ENCODE results near the gene DAB2IP.
A peak's percentile ranks its signal among the peaks of the same experiment; 100 is the strongest.
"Not testable (repeated sequence)": the region's sequence is repeated elsewhere in the genome, so short reads cannot be mapped to it uniquely, and the experiment has no call there.

Gene DAB2IP

DNA sequence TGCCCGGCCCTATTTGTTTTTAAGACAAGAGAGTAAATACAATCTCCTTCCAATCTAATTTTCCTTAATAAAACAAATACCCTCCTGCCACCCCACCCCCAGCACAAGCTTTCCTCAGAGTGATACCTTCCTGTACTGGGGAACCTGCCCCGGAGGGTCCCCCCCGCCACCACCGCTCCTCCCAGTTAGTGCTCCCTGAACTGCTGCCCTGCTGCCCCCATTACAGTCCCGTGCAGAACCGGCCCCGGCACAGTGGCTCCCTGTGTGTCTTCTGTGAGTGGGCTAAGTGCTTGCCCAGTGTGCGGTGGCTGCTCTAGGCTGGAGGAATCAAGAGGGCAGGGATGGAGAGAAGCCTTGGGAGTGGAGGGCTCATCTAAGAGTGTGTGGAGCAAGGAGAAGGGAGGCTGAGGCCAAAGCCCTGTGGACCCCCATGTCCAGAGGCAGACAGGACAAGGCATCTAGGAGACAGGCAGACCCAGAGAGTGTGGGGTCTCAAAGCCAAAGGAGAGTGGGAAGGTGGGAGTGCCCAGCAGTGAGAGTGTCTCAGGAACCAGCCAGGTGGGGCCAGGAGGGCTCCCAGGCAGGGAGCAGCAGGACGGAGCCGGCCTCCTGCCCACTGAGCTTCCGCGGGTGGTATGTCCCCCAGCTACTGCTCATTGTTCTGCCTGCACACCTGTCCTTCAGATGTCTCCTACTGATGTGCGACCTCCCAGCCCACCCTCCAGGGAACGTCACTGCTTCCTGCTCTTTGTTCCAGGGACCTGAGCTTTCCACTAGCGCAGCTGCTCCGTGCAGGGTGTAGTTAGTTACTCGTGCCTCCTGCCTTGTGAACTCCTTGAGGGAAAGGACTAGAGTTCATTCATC lies 129.0 kb downstream of the DAB2IP start:
- peaks cover 11% of the 10 kb centered on the region for H3K4me1 Mint-ChIP-seq (ENCODE audit: low read depth)
- peaks cover 4% of the 10 kb centered on the region for H3K9me3 Mint-ChIP-seq (ENCODE audit: low read depth)
- H3K27me3 Mint-ChIP-seq = no peaks in the 10 kb centered on the region
- H3K36me3 Mint-ChIP-seq = peaks cover 2% of the 10 kb centered on the region
- no peak overlapping the region for H3K4me3 Mint-ChIP-seq
- H3K27ac Mint-ChIP-seq = no peak overlapping the region

DNA sequence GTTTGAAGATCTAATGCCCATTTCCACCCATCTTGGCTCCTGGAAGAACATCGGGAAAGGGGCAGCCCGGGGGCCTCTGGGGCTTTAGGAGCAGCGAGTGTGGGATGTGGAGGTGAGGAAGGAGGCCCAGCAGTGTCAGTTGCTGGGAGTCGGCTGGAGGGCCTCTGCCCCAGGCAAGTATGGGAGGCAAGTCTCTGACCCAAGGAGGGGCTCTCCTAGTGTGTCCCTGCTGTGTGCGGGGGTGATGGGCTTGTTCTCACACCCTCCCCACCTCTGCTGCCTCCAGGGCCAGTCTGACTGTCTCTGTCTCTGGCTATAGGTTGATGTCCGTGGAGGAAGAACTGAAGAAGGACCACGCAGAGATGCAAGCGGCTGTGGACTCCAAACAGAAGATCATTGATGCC lies 129.7 kb downstream of the DAB2IP start:
- Mint-ChIP-seq H3K36me3 (peaks cover 2% of the 10 kb centered on the region), H3K4me1 (ENCODE audit: low read depth) (peaks cover 11% of the 10 kb centered on the region), H3K9me3 (ENCODE audit: low read depth) (peaks cover 4% of the 10 kb centered on the region), H3K27me3 (no peaks in the 10 kb centered on the region), H3K27ac (no peak overlapping the region), H3K4me3 (no peak overlapping the region)

DNA sequence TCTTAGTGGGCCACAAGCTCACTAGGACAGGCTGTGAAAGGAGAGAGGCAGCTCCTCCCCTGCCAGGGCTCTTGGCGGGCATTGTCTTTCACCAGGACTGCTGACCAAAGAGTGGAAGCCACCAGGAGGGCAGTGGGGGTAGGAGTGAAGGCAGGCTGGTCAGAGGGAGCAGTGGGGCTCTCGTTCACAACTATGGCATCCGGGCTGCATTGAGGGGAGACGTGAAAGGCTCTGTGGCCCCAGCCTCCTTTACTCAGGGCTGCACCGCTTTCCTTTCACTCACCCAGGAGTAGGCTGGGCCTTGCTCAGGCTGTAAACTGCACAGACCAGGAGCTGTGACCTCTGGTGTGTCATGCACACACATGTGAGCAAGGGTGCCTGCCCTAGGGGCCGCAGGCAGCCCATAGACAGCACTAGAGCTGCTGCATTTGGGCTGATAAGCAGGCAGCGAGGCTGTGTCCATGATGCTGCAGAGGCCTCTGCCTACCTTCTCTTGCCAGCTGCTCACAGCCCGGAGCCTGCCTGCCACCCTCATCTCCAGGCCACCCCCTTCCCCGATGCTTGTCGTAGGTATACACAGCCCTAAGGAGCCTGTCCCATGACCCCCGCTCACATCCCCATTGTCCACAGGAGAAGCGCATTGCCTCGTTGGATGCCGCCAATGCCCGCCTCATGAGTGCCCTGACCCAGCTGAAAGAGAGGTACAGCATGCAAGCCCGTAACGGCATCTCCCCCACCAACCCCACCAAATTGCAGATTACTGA lies 130.4 kb downstream of the DAB2IP start:
- Mint-ChIP-seq H3K27me3 (no peaks in the 10 kb centered on the region), H3K4me1 (ENCODE audit: low read depth) (peaks cover 11% of the 10 kb centered on the region), H3K4me3 (no peak overlapping the region), H3K9me3 (ENCODE audit: low read depth) (peaks cover 4% of the 10 kb centered on the region), H3K36me3 (peaks cover 2% of the 10 kb centered on the region), H3K27ac (no peak overlapping the region)

DNA sequence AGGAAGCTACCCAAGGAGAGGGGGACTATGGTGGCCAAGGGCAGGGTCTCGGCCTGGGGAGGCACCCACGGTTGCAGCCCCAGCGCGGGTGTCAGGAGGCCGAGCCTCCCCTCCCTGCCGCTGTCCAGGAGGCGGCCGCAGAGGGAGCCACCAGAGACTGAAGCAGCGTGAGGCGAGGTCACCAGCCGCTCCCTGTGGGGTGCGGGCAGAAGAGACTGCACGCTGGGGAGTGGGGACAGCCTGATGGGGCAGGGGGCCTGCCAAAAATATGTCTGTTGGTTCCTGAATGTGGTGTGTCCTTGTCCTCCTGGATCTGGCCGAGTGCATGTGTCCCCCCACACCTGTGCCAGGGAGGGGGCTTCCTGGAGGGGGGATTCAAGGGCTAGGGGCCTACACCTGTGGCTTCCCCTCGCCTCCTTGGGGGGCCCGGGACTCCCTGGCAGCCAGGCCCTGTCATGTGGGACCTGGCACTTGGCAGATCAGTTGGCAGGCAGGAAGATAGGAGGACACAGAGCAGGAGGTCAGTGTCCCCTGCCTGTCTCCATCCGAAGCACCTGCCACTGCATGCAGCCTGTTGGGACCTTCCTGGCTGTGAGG lies 131.2 kb downstream of the DAB2IP start:
- peaks cover 4% of the 10 kb centered on the region for H3K9me3 Mint-ChIP-seq (ENCODE audit: low read depth)
- H3K36me3 Mint-ChIP-seq = peaks cover 2% of the 10 kb centered on the region
- no peak overlapping the region for H3K4me3 Mint-ChIP-seq
- no peak overlapping the region for H3K27ac Mint-ChIP-seq
- peaks cover 11% of the 10 kb centered on the region for H3K4me1 Mint-ChIP-seq (ENCODE audit: low read depth)
- H3K27me3 Mint-ChIP-seq = no peaks in the 10 kb centered on the region

DNA sequence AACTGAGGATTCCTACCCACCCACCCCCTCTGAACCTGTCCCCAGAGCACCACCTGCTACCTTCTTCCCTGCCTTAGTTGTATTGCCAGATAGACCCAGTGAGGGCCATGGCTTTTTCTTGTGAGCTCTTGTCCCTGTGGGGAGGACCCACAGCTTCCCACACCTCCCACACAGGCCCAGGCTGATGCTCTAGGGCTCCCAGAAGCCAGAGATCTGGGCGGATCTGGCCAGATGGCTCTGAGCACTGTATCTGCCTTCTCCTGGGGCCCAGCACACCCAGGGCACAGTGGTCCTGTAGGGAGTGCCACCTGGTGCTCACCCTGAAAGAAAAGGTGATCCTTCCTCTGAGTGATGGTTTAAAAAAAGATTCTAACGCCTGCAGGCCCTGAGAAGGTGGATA lies 131.7 kb downstream of the DAB2IP start:
- Mint-ChIP-seq H3K27ac (no peak overlapping the region), H3K36me3 (peaks cover 2% of the 10 kb centered on the region), H3K9me3 (ENCODE audit: low read depth) (peaks cover 4% of the 10 kb centered on the region), H3K27me3 (no peaks in the 10 kb centered on the region), H3K4me1 (ENCODE audit: low read depth) (peaks cover 11% of the 10 kb centered on the region), H3K4me3 (no peak overlapping the region)

DNA sequence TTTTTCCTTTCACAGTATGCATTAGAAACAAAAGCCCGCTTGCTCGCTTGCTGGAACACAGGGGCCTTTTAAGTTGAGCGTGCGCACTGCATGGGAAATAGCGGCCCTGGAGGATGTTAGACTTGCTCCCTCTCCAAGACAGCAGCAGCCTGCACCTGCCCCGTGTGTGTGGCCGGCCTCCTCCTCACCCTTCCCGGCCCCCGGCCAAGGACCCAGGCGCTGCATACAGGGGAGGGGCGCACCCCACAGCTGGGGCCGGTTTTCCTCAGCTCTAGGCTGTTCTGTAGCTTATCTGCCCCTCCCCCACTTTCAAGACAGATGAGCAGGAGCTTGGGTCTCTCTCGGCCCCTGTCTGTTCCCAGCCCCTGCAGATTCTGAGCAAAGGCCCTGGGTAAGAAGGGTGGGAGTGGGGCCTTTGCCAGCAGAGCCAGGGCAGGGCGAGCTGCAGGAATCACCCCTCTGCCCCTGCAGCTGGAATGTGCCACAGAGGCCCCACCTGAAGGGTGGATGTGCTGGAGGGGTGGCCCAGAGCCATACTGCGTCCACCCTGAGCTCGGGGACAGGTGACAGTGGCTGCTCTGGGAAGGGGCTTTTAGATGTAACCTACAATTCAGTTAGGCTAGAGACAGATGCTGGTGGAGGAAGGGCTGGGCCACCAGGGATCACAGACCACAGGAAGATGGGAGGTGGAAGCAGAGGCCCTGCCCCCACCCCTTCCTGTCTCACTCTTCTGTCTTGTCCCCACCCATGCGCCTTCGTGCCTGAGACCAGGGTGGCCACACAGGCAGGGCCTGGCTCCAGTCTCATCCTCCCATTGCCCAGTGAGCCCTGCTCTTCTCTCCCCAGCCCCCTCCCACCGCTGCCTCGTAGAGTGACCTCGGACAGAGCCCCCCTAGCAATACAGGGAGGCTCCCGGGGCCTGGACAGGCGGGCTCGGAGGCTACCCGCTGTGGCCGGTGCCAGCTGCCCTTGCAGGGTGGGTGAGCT lies 132.4 kb downstream of the DAB2IP start:
- Mint-ChIP-seq H3K36me3 (peaks cover 2% of the 10 kb centered on the region), H3K9me3 (ENCODE audit: low read depth) (no peaks in the 10 kb centered on the region), H3K27ac (no peak overlapping the region), H3K4me3 (peak overlapping the region; percentile 7), H3K4me1 (ENCODE audit: low read depth) (peaks cover 11% of the 10 kb centered on the region), H3K27me3 (no peaks in the 10 kb centered on the region)

DNA sequence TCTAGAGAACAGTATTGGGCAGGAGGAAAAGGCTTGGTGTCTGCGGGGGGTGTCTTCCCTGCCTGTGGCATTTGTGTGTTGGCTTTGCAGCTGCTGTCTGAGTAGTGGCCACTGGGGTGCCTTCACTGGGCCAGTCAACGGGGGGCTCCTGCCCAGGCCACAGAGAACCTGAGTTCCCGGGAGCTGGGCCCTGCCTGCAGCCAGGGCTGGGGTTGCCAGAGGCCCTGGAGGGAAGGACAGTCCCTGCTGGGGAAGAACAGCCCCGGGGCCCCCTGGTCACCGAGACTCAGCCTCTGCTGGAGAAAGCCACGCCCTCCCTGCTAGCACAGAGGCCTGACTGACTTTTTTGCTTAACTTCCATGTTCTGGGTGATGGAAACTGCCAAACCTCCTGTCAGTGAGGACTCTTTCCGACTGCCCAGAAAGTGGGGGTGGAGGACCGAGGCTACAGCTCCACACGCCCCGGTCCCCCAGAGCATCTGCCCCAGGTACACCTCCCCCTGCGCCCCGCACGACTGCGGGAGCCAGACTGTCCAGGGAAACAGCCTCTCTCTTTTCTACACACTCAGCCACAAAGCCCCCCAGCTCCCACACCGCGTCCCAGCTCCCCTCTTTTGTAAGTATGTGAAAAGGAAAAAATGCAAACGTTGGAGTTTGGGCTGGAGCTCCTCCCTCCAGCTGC lies 133.4 kb downstream of the DAB2IP start:
- H3K27ac Mint-ChIP-seq = no peak overlapping the region
- H3K4me1 Mint-ChIP-seq (ENCODE audit: low read depth) = peaks cover 11% of the 10 kb centered on the region
- no peaks in the 10 kb centered on the region for H3K27me3 Mint-ChIP-seq
- H3K36me3 Mint-ChIP-seq = peaks cover under 1% of the 10 kb centered on the region
- no peak overlapping the region for H3K4me3 Mint-ChIP-seq
- no peaks in the 10 kb centered on the region for H3K9me3 Mint-ChIP-seq (ENCODE audit: low read depth)

DNA sequence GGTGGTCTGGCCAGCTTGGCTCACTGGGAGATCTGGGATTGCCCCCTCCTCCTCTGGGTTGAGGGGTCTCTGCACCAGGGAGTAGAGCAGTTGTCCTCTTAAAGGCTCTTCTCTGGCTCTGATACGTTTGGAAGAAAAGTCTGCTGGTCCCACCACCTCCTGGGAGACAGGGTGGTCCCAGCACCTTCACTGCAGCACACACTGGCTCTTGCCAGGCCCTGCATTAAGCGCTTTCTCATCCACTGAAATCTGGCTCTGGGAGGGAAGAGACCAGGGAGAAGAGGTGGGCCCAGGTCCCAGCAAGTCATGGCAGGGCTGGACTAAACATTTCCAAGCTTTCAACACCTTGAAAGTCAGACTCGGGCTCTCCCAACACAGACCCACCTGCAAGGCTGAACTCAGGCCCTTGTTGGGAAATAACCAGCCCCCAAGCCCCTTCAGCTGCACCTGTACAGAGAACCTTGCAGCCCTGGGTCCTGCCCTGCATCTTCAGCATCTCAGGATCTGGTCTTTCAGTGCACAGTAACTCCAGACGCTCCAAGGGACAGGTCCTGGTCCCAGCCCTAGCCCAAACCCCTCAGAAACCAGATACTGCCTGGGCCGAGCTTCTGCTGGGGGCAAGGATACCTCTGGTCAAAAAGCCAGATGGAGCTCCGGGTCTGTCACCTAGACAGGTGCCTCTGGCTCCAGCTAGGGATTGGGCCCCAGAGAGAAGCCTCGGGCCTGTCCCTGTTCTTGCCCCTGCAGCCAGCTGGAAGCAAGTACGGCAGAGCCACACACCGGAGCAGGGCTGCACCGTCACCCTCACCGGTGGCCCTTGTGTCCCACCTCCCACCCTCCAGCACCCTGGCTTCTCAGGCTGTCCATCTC lies 134.5 kb downstream of the DAB2IP start:
- Mint-ChIP-seq H3K9me3 (ENCODE audit: low read depth) (no peaks in the 10 kb centered on the region), H3K4me1 (ENCODE audit: low read depth) (peaks cover 11% of the 10 kb centered on the region), H3K27ac (no peak overlapping the region), H3K27me3 (no peaks in the 10 kb centered on the region), H3K4me3 (no peak overlapping the region), H3K36me3 (no peaks in the 10 kb centered on the region)

DNA sequence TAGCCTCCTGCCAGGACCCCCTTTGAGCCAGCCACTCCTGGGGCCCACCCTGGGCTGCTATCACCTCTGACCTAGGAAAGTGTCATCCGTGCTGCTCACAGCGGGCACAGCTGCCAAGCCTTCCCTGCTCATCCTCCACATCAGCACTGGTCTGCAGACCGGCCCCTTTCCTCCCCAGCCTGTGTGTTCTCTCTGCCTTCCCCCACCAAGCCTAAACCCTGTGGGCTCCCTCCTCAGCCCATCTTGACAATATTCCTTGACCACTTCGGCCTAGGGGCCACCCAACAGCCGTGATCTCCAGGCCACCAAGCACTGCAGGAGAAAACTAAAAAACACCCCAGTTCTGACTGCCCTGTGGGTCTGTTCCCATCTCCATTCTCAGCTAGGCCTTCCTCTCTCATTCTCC lies 135.1 kb downstream of the DAB2IP start:
- Mint-ChIP-seq H3K36me3 (no peaks in the 10 kb centered on the region), H3K27me3 (no peaks in the 10 kb centered on the region), H3K9me3 (ENCODE audit: low read depth) (no peaks in the 10 kb centered on the region), H3K4me3 (no peak overlapping the region), H3K27ac (no peak overlapping the region), H3K4me1 (ENCODE audit: low read depth) (peaks cover 11% of the 10 kb centered on the region)

DNA sequence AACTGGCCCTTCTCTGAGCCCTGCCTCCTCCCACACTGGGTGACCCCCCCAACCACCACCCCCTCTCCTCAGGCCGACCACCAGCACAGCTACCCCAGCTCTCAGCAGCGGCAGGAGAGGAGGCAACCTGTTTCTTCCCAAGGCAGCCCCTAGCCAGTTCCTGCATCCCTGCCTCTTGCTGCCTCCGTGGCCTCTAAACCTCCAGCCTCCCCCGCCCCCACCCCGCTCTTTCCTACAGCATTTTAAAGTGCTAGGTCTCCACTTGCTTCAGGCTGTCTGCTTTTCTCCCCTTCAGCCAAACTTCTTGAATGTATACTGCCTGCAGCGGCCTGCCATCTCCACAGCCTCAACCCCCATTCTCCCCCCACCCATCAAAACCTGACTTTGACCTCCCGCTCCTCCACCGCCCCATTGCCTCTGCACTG lies 135.6 kb downstream of the DAB2IP start:
- H3K27ac Mint-ChIP-seq = no peak overlapping the region
- H3K4me1 Mint-ChIP-seq (ENCODE audit: low read depth) = peaks cover 11% of the 10 kb centered on the region
- H3K4me3 Mint-ChIP-seq = no peak overlapping the region
- H3K9me3 Mint-ChIP-seq (ENCODE audit: low read depth) = no peaks in the 10 kb centered on the region
- no peaks in the 10 kb centered on the region for H3K27me3 Mint-ChIP-seq
- no peaks in the 10 kb centered on the region for H3K36me3 Mint-ChIP-seq

DNA sequence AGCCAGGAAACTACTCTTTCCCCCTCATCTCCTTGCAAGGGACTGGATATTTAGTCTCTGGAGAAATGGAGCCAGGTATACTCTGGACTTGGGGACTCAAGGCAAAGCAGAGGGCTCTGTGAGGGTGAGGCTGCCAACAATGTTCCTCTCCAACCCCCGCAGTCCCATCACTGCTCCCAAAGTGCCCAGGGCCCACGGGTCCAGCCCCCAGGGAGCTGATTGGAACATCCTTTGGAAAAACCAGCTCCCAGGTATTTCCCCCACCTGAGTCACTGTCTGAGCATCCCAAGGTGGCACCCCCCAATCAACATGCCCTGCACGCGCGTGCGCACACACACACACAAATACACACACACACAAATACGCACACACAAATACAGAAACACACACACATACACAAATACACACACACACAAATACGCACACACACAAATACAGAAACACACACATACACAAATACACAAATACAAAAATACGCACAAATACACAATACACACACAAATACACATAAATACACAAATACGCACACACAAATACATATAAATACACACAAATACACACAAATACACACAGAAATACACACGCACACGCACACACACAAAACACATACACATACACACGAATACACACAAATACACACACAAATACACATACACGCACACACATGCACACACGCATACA lies 137.4 kb downstream of the DAB2IP start:
- Mint-ChIP-seq H3K27ac (no peak overlapping the region), H3K36me3 (no peaks in the 10 kb centered on the region), H3K4me1 (ENCODE audit: low read depth) (peaks cover 7% of the 10 kb centered on the region), H3K9me3 (ENCODE audit: low read depth) (no peaks in the 10 kb centered on the region), H3K4me3 (no peak overlapping the region), H3K27me3 (no peaks in the 10 kb centered on the region)

DNA sequence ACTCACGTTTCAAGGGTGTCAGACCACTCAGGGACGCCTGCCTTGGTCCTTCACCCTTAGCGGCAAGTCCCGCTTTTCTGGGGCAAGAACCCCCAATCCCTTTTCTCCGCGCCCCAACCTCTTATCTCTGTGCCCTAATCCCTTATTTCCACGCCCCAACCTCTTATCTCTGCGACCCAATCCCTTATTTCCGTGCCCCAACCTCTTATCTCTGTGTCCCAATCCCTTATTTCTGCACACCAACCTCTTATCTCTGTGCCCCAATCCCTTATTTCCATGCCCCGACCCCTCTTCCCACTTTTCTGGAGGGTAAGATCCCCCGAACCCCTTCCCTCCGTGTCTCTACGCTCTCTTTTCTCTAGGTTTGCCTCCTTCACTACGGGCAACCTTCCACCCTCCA lies 139.4 kb downstream of the DAB2IP start:
- Mint-ChIP-seq H3K9me3 (ENCODE audit: low read depth) (no peaks in the 10 kb centered on the region), H3K27me3 (no peaks in the 10 kb centered on the region), H3K36me3 (no peaks in the 10 kb centered on the region), H3K27ac (no peak overlapping the region), H3K4me1 (ENCODE audit: low read depth) (no peaks in the 10 kb centered on the region), H3K4me3 (no peak overlapping the region)

DNA sequence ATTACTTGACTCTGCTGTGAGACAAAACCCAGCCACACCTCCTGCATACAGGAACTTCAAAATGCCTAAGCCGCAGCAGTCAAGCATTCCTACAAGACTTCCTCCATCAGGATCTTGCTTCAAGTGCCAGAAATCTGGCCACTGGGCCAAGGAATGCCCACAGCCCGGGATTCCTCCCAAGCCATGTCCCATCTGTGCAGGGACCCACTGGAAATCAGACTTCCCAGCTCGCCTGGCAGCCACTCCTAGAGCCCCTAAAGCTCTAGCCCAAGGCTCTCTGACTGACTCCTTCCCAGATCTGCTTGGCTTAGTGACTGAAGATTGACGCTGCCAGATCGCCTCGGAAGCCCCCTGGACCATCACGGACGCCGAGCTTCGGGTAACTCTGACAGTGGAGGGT lies 141.0 kb downstream of the DAB2IP start:
- H3K9me3 Mint-ChIP-seq (ENCODE audit: low read depth) = not testable (repeated sequence)

More for the DNA sequence above, 141.0 kb downstream of the DAB2IP start:
- H3K36me3 Mint-ChIP-seq; H3K4me1 Mint-ChIP-seq (ENCODE audit: low read depth); H3K4me3 Mint-ChIP-seq; H3K27me3 Mint-ChIP-seq; H3K27ac Mint-ChIP-seq: not testable (repeated sequence)
